ENCODE data around the gene HMGN5. TPM values are rescaled to one million over a fixed set of nuclear protein-coding genes. Genes with fewer than 3 reads are reported as not detected.

The HMGN5 gene
- total RNA-seq, 2 donors from 2014 or later, result 2.7 to 3.0 TPM

Other genes starting within 250 kb of the HMGN5 start
- 10 to 100 TPM; 51.3 to 54.4 TPM for gene SH3BGRL, start 189 bp upstream of the HMGN5 start, total RNA-seq

All from activated T-cell treated with anti-CD3 and anti-CD28 coated beads, Interleukin-2, amount 50 U/mL, for 72 hours (primary cell).